Neural progenitor cell (in vitro differentiated cells): ENCODE data around the gene MAGI2.

Source experiments
- EZH2 ChIP-seq: fragments of 200-600 bp; sonication (generic); IDR thresholded peaks from 2 replicates; pipeline ENCODE4 v1.6.1; 2017; ENCODE audit warnings: antibody characterized with exemption, mild to moderate bottlenecking, moderate library complexity
- TF ChIP-seq, protein P1 (sequence below): fragments of 200-600 bp; sonication (generic); IDR thresholded peaks from 2 replicates; pipeline ENCODE4 v1.5.1; 2017; ENCODE audit warnings: antibody characterized with exemption, mild to moderate bottlenecking

DNA sequence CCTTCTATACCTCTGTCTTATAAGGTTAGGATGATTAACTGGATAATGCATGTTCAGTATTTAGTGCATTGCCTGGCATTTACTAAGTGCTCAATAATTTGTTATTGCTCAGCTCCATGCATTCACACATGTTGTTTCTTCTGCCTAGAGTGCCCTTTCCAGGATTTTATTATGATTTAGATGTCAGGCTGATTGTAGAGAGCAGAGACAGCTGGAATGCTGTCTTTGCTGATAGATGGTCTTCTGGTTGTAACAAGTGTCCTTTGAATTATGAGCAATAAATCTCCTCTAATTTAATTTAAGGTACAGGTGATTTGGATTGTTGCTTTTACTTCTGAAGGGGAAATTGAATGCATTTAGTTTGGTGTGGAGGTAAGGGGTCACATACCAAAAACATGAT is 548.0 kb downstream of the MAGI2 start:
- TF ChIP-seq, protein P1, sequence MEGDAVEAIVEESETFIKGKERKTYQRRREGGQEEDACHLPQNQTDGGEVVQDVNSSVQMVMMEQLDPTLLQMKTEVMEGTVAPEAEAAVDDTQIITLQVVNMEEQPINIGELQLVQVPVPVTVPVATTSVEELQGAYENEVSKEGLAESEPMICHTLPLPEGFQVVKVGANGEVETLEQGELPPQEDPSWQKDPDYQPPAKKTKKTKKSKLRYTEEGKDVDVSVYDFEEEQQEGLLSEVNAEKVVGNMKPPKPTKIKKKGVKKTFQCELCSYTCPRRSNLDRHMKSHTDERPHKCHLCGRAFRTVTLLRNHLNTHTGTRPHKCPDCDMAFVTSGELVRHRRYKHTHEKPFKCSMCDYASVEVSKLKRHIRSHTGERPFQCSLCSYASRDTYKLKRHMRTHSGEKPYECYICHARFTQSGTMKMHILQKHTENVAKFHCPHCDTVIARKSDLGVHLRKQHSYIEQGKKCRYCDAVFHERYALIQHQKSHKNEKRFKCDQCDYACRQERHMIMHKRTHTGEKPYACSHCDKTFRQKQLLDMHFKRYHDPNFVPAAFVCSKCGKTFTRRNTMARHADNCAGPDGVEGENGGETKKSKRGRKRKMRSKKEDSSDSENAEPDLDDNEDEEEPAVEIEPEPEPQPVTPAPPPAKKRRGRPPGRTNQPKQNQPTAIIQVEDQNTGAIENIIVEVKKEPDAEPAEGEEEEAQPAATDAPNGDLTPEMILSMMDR: no peak
- no peak for TF ChIP-seq EZH2
